Activated naive CD4-positive, alpha-beta T cell treated with anti-CD3 and anti-CD28 coated beads, Interleukin-2, amount 50 U/mL, for 72 hours (primary cell): ENCODE results near the gene RIPOR1. TPM values are rescaled to one million over a fixed set of nuclear protein-coding genes. Genes with fewer than 3 reads are reported as not detected.

Experiments
- ATAC-seq, 2 donors: fragments of 150-1000 bp; cut with Tn5 transposase; 2 replicates each; pipeline ENCODE4 v1.10.0; 2021; ENCODE audit warnings: mild to moderate bottlenecking in 2 of 2, moderate library complexity in 2 of 2
- DNase-seq, 2 donors: peaks; one replicate each; pipeline ENCODE4 v3.0.0; 2021 to 2022; ENCODE audit warnings: low spot score in 2 of 2
- H3K27ac Mint-ChIP-seq, 2 donors: one replicate each; pipeline ENCODE4 v1.8.0; 2022; ENCODE audit warnings: mild to moderate bottlenecking in 2 of 2, mixed read lengths in 2 of 2
- H3K36me3 Mint-ChIP-seq, 2 donors: one replicate each; pipeline ENCODE4 v1.8.0; 2022; ENCODE audit warnings: mixed read lengths in 2 of 2
- H3K9me3 Mint-ChIP-seq, 2 donors: one replicate each; pipeline ENCODE4 v1.8.0; 2022; ENCODE audit warnings: mixed read lengths in 2 of 2
- total RNA-seq, 2 donors: library from RNA; stranded (reverse); gene quantifications; one replicate each; pipeline ENCODE4 v1.2.3, GENCODE V29; 2022

Gene RIPOR1
- total RNA-seq, 2 donors from 2014 or later, result 34.1 to 41.4 TPM

DNA sequence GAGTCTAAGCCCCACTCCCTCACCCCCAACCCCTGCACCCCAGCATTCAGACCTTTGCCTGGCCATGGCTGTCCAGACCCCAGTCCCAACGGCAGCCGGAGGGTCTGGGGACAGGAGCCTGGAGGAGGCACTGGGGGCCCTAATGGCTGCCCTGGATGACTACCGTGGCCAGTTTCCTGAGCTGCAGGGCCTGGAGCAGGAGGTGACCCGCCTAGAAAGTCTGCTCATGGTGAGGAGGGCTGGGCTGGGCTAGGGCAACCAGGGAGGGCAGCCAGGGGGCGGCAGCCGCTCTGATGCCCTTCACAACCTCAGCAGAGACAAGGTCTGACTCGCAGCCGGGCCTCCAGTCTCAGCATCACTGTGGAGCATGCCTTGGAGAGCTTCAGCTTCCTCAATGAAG is 14.4 kb downstream of the RIPOR1 start:
- peak overlapping the region; percentile 41 to 72 for H3K27ac Mint-ChIP-seq
- ATAC-seq, result no peak
- DNase-seq, result no peak
- H3K9me3 Mint-ChIP-seq, result no peaks in the 10 kb centered on the region
- H3K36me3 Mint-ChIP-seq, result peaks cover 0 to 20% of the 10 kb centered on the region in 2 donors

DNA sequence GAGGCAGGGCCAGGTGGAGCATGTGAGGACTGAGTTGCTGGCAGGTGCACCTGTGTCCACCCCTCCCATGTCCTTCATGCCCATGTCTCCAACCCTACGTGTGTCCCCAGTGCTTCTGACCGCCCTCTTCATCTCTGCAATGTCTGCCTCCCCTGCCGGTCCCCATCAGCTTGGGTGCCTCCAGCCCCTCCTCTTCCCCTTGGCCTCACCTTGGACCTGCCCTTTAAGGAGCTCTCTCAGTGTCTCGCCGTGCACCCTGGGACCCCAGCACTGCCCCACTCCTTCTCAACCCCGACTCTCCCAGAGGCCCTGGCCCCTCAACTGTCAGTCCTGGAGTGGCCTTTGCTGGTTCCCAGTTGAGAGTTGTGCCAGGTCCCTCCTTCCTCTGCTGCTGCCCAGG is 15.0 kb downstream of the RIPOR1 start:
- Mint-ChIP-seq H3K27ac (peak overlapping the region; percentile 72 to 81), H3K36me3 (peaks cover 0 to 20% of the 10 kb centered on the region in 2 donors)

DNA sequence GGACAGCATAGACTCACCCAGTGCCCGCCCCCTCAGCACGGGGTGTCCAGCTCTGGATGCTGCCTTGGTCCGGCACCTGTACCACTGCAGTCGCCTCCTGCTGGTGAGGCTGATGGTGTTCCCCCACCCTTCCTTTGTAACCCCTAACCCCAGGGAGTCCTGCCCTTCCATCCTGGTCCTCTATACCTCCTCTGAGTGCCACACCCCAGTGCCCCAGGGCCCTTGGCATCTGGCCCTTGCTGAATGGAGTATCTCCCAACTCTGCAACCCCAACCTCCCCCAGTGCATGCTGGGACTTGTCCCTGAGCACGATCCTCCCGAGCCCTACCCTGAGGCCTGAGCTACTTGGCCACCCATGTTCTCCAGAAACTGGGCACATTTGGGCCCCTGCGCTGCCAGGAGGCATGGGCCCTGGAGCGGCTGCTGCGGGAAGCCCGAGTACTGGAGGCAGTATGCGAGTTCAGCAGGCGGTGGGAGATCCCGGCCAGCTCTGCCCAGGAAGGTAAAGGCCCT is 15.8 kb downstream of the RIPOR1 start:
- DNase-seq, result no peak
- no peak for ATAC-seq
- no peaks in the 10 kb centered on the region for H3K9me3 Mint-ChIP-seq
- peaks cover 0 to 14% of the 10 kb centered on the region in 2 donors for H3K36me3 Mint-ChIP-seq
- H3K27ac Mint-ChIP-seq, result peak overlapping the region; percentile 72 to 81

More for the DNA sequence above, 15.0 kb downstream of the RIPOR1 start:
- H3K9me3 Mint-ChIP-seq, result no peaks in the 10 kb centered on the region
- no peak for DNase-seq
- ATAC-seq, result no peak

DNA sequence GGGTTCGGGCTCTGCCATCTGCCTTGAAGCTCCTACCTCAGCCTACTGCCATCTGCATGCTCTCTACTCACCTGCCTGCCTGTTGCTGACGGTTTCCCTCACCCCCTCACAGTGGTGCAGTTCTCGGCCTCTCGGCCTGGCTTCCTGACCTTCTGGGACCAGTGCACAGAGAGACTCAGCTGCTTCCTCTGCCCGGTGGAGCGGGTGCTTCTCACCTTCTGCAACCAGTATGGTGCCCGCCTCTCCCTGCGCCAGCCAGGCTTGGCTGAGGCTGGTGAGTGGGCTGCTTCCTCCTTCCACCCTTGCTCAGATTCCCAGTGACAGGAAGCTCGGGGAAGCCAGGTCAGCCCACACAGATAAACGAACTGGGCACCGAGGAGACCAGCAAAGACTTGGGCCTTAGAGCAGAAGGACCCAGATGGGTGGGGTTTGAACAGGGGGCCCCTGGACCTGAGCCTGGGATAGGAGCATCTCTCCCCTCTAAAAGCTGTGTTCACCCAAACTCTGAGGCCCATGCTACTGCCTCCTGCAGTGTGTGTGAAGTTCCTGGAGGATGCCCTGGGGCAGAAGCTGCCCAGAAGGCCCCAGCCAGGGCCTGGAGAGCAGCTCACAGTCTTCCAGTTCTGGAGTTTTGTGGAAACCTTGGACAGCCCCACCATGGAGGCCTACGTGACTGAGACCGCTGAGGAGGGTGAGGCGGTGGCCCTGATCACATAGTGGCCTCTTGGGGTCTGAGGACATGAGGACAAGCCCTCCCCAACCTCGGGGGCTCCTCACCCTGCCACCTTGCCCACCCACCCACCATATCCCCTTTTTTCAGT is 16.4 kb downstream of the RIPOR1 start:
- ATAC-seq (no peak), DNase-seq (no peak)
- no peaks in the 10 kb centered on the region for H3K9me3 Mint-ChIP-seq
- peaks cover 0 to 13% of the 10 kb centered on the region in 2 donors for H3K36me3 Mint-ChIP-seq
- H3K27ac Mint-ChIP-seq, result peak overlapping the region in 1 of 2 donors; percentile 72

DNA sequence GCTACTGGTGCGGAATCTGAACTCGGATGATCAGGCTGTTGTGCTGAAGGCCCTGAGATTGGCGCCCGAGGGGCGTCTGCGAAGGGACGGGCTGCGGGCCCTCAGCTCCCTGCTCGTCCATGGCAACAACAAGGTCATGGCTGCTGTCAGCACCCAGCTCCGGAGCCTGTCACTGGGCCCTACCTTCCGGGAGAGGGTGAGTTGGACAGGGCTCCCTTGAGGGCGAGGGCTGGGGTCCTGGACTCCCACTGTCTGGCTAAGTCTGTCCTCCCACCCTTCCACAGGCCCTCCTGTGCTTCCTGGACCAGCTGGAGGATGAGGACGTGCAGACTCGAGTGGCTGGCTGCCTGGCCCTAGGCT is 17.0 kb downstream of the RIPOR1 start:
- peaks cover 0 to 11% of the 10 kb centered on the region in 2 donors for H3K36me3 Mint-ChIP-seq
- no peaks in the 10 kb centered on the region for H3K9me3 Mint-ChIP-seq
- ATAC-seq (no peak), DNase-seq (no peak)
- peak overlapping the region in 1 of 2 donors; percentile 72 for H3K27ac Mint-ChIP-seq

DNA sequence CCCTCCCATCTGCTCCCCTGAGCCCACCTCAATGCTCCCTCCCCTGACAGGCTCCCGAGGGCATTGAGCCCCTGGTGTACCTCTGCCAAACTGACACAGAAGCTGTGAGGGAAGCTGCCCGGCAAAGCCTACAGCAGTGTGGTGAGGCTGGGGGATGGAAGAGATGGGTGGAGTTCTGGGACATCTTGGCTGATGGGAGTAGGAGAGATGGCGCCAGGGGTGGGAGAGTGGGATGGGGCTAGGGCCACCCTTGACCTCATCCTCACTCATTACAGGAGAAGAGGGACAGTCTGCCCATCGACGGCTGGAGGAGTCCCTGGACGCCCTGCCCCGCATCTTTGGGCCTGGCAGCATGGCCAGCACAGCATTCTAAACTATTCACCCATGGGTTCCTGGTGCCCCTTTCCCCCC is 17.5 kb downstream of the RIPOR1 start:
- ATAC-seq, result no peak
- Mint-ChIP-seq H3K9me3 (no peaks in the 10 kb centered on the region), H3K27ac (peak overlapping the region; percentile 62 to 83), H3K36me3 (peaks cover 0 to 6% of the 10 kb centered on the region in 2 donors)
- DNase-seq, result no peak

DNA sequence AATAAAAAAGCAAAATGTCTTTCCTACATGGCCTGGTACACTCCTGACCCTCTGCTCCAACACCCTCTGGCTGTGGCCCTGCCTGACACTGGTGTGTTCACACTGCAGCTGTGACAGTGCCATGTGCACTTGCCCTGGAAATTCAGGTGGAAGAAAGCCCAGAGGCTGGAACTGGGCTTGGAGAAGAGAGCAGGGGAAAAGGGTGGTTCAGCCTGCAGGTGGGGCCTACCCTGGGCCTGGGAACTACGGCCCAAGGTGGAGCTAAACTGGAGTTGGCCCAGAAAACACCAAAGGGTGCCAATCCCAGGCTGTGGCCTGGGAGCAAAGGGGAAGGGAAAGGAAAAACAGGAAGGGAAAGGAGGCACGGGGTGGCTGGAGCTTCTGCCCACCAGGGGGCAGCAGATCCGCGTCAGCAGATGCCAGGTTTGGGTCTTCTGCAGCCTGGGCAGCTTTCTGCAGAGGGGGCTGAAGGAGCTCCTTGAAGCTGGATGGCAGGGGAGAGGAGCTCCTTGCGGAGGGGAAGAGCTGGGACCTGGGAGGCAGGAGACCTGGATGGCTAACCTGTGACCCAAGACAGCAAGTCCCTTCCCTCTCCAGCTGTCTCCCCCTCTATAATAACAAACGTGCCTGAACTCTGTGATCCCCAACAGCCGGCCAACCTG is 18.3 kb downstream of the RIPOR1 start:
- Mint-ChIP-seq H3K36me3 (peaks cover 0 to 6% of the 10 kb centered on the region in 2 donors), H3K27ac (peak overlapping the region; percentile 83 to 96), H3K9me3 (no peaks in the 10 kb centered on the region)
- ATAC-seq (peak; percentile 55 to 66), DNase-seq (peak; percentile 76 to 77)

DNA sequence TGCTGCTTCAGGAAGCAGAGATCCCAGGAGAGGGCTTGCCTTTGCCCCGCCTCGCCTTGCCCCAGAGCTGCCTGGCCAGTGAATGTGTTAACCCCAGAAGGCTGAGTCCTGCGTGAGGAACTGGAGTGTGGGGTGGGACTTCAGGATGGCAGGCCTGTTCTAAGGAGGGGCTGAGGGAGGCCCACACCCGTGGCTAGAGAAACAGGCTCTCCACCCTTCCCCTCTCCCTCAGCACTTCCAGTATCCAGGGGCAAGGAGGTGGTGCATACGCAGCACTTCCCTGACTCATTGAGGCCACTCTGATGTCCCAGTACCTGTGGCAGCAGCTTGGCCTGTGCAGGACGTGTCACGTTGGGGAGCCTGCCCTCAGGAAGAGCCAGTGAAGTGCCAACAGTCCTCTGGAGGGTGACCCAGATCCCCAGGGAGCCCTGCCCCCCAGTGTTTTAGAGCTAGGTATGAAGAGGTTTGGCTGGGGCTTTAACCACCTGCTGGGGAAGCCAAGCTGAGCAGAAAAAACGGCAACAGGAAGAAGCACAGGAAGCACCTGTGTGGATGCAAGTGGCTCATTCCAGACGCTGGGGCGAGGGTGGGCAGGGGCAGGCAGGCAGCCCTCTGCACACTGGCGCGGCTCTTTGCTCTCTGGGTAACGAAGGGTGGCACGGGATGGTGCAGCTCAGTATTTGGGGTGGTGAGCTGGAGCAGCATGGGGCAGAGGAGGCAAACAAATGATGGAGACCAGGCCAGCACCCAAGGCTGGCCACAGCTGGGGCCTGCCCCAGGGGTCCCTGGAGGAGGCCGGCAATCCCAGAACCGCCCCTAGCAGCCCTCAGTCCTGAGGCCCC is 19.0 kb downstream of the RIPOR1 start:
- no peak for DNase-seq
- peak overlapping the region; percentile 83 to 96 for H3K27ac Mint-ChIP-seq
- H3K36me3 Mint-ChIP-seq, result no peaks in the 10 kb centered on the region
- peak; percentile 18 to 68 for ATAC-seq
- no peaks in the 10 kb centered on the region for H3K9me3 Mint-ChIP-seq

DNA sequence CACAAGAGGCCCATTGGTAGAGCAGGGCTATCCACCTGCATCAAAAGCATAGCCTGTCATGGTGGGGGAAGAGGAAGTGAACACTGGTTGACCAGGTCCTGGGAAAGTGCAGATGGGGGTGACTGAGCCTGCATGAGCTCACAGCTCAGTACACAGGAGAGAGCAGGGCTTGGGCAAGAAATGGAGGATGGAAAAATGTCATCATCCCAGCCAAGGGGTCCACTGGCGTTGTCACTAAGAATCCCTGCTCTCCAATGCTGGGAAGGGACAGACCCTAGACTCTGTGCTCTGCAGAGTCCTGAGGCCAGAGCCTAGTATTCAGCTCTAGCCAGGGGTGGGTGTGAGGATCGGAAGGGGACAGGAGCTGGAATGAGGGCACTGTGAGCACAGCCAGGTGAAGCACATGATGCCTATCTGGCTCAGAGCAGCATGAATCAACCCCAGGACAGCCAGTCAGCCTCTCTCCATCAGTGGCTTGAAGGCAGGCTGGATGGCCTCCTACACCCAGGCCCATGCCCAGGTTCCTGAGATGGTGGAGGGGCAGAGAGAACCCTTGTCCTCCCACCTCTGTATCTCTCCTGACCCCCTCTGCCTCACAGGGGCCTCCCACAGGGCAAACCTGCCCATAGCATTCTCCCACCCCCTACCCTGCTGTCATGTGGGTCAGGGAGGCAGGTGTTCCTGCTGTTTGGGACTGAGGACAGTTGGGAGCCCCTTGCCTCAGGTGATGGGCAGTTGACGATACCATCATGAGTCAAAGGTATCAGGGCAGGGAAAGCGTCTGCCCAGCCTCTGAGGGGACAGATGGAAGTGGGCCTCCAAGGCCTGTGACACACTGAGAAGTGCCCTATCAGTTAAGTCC is 19.9 kb downstream of the RIPOR1 start:
- DNase-seq, result no peak
- peak overlapping the region; percentile 83 to 96 for H3K27ac Mint-ChIP-seq
- ATAC-seq, result peak; percentile 4 to 54
- no peaks in the 10 kb centered on the region for H3K36me3 Mint-ChIP-seq
- H3K9me3 Mint-ChIP-seq, result no peaks in the 10 kb centered on the region

DNA sequence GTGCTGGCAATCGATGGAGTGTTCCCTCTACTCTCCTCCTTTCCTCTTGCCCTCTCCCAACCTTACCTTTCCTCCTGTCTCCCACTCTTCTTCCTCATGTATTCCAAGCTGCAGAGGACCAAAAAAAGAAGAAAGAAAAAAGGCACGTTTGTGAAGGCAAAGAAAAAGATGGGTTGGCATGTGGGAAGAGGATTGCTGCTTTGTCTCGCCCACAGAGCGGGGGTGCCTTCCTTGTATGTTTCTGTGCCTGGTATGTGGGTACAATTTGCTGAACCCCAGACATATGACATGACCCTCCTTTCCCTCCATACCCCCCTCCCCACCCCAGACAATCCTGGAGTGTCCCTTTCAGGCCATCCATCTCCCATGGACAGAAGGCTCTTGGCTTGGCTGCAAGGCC is 20.6 kb downstream of the RIPOR1 start:
- Mint-ChIP-seq H3K27ac (peak overlapping the region; percentile 44 to 83), H3K9me3 (no peaks in the 10 kb centered on the region), H3K36me3 (peaks cover 0 to 4% of the 10 kb centered on the region in 2 donors)
- ATAC-seq (no peak), DNase-seq (no peak)

DNA sequence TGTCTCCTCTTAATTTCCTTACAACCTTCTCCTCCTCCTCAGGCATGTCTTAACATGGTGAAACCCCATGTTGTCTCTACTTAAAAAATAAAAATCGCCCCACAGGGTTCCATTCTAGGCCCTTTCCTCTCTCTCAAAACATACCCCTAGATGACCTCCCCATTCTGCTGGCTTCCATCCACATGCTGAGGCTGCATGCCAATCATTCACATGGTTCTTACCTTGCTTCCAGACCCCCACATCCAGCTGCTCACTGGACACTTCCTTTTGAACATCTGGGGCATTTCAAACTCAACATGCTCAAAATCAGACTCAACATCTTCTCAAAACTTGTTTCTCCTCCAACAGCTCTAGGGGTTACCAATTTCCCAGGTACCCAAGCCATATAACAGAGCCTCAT is 21.3 kb downstream of the RIPOR1 start:
- DNase-seq, result no peak

DNA sequence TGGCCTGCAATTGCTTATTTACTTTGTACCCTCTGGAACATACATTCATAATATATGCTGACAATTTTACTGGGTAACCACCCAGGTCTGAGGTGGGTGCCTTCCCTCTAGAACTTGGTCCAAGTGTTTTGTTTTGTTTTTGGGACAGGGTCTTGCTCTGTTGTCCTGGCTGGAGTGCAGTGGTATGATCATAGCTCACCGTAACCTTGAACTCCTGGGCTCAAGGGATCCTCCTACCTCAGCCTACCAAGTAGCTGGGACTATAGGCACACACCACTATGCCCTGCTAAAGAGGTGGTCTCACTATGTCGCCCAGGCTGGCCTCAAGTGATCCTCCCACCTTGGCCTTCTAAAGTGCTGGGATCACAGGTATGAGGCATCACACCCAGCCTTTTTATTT is 22.5 kb downstream of the RIPOR1 start:
- Mint-ChIP-seq H3K27ac (no peak overlapping the region), H3K36me3 (peaks cover 0 to 7% of the 10 kb centered on the region in 2 donors), H3K9me3 (no peaks in the 10 kb centered on the region)
- DNase-seq (no peak), ATAC-seq (no peak)

More for the DNA sequence above, 21.3 kb downstream of the RIPOR1 start:
- ATAC-seq, result no peak
- Mint-ChIP-seq H3K36me3 (peaks cover 0 to 7% of the 10 kb centered on the region in 2 donors), H3K9me3 (no peaks in the 10 kb centered on the region), H3K27ac (peak overlapping the region; percentile 80 to 83)

DNA sequence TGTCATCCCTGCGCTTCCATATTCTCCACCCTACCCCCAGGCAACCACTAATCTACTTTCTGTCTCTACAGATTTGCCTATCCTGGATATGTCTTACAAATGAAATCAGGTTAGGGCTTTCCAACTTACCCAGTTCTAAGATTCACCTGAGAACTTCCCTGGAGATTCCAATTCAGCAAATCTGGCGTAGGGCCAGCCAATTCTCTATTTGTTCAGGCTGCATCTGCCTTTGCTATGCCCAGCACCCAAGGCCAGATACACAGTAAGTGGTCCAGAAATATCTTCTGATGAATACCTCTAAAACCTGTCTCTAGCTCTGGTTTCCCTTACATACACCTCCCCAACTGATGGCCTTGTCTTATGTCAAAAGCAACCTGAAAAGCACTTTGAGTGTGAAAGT is 23.3 kb downstream of the RIPOR1 start:
- H3K27ac Mint-ChIP-seq, result peak overlapping the region; percentile 69 to 79
- ATAC-seq, result no peak
- H3K9me3 Mint-ChIP-seq, result no peaks in the 10 kb centered on the region
- no peak for DNase-seq
- H3K36me3 Mint-ChIP-seq, result peaks cover 0 to 7% of the 10 kb centered on the region in 2 donors

DNA sequence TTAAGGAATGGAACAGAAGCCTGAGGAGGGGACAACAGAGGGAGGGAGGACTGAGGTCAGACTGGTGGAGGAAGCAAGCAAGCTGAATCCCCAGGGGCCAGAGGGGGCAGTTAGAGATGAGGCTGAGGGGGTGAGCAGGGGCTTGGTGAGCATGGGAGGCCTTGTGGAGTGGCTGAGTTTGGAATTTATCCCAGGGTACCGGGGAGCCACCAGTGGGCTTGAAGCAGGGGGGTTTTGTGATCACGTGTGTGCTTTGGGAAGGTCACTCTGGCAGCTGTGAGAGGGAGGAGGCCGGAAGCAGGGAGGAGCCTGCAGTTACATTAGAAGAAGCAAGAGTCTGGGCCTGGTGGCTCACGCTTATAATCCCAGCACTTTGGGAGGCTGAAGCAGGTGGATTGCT is 23.8 kb downstream of the RIPOR1 start:
- Mint-ChIP-seq H3K36me3 (peaks cover 0 to 7% of the 10 kb centered on the region in 2 donors), H3K27ac (peak overlapping the region; percentile 69 to 79), H3K9me3 (no peaks in the 10 kb centered on the region)
- no peak for DNase-seq
- no peak for ATAC-seq

DNA sequence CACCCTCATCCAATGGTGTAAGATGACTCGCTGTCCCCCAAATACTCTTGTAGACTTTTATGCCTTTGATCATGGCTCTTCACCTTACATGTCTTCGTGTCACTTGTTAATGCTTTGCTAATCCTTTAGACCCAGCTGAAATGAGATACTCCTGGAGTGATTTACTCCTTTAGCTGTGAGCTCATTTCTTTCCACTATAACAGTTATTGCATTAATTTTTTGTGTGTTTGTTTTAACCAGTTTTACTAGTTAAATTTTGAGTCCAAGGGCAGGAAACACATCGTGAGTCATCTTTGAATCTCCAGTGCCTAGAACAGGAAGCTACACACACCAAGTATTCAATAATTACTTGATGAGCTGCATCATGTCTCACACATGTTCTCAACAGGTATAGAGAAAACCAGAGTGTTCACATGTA is 27.2 kb downstream of the RIPOR1 start:
- ATAC-seq, result peak; percentile 88 to 90

DNA sequence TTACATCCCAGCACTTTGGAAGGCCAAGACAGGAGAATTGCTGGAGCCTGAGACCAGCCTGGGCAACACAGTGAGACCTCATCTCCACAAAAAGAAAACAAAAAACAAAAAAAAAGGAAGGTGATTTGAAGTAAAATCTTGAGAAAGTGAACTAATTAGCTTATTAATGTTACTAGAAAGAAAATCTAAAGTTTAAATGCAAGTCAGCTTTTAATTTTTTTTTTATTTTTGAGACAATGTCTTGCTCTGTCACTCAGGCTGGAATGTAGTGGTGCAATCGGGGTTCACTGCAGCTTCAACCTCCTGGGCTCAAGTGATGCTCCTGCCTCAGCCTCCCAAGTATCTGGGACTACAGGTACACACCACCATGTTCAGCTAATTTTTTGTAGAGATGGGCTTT is 30.2 kb downstream of the RIPOR1 start:
- DNase-seq (no peak), ATAC-seq (no peak)
- peak overlapping the region in 1 of 2 donors; percentile 14 for H3K27ac Mint-ChIP-seq
- H3K36me3 Mint-ChIP-seq, result peaks cover 9 to 18% of the 10 kb centered on the region in 2 donors
- H3K9me3 Mint-ChIP-seq, result no peaks in the 10 kb centered on the region

More for the DNA sequence above, 27.2 kb downstream of the RIPOR1 start:
- no peak for DNase-seq
- H3K9me3 Mint-ChIP-seq, result no peaks in the 10 kb centered on the region
- peaks cover under 1 to 9% of the 10 kb centered on the region in 2 donors for H3K36me3 Mint-ChIP-seq
- peak overlapping the region; percentile 79 to 88 for H3K27ac Mint-ChIP-seq
